Fibroblast of villous mesenchyme (primary cell): ENCODE data around the gene ZNF639. TPM values are rescaled to one million over a fixed set of nuclear protein-coding genes. Genes with fewer than 3 reads are reported as not detected.
A peak's percentile ranks its signal among the peaks of the same experiment; 100 is the strongest.

Experiments
- DNase-seq: peaks from one replicate; pipeline ENCODE4 v3.0.0-alpha.2; 2010; ENCODE audit warnings: low read depth
- H3K4me3 ChIP-seq: 2 replicates; pipeline ENCODE4 v1.5.1; 2011; ENCODE audit warnings: low read depth, mild to moderate bottlenecking, low read length
- CTCF ChIP-seq: IDR thresholded peaks from 2 replicates; pipeline ENCODE4 v1.5.1; 2012; ENCODE audit warnings: low read depth, mild to moderate bottlenecking, low read length; ENCODE audit not compliant: insufficient read depth
- total RNA-seq: library from RNA; depleted of rRNA; stranded (reverse); fragments of >200 nt; gene quantifications from 2 replicates; pipeline ENCODE4 v1.2.3, GENCODE V29; 2012

ZNF639 gene
- total RNA-seq, 1 donor = 60.9 TPM

- H3K4me3 ChIP-seq = no peak overlapping the region
- no peak for DNase-seq
- TF ChIP-seq CTCF = no peak
These were observed 43.0 kb upstream of the ZNF639 start for GRCh38 chr3:179279837-179280236.

GRCh38 chr3:179281825-179282224 is 41.0 kb upstream of the ZNF639 start:
- no peak for DNase-seq
- no peak overlapping the region for H3K4me3 ChIP-seq
- TF ChIP-seq CTCF = no peak

- peak; percentile 88 for DNase-seq
- no peak overlapping the region for H3K4me3 ChIP-seq
- no peak for TF ChIP-seq CTCF
These were observed 36.5 kb upstream of the ZNF639 start for GRCh38 chr3:179286331-179286730.

GRCh38 chr3:179288845-179289244 is 34.0 kb upstream of the ZNF639 start:
- peak; percentile 69 for DNase-seq
- TF ChIP-seq CTCF = no peak
- H3K4me3 ChIP-seq = no peak overlapping the region

- no peak overlapping the region for H3K4me3 ChIP-seq
- no peak for DNase-seq
- no peak for TF ChIP-seq CTCF
These were observed 33.5 kb upstream of the ZNF639 start for GRCh38 chr3:179289295-179289694.

- DNase-seq = peak; percentile 61
- TF ChIP-seq CTCF = no peak
These were observed 30.4 kb upstream of the ZNF639 start for GRCh38 chr3:179292450-179292849.

GRCh38 chr3:179297971-179298725 is 24.7 kb upstream of the ZNF639 start:
- H3K4me3 ChIP-seq = no peak overlapping the region
- TF ChIP-seq CTCF = no peak
- DNase-seq = peak; percentile 37

More at GRCh38 chr3:179292450-179292849, 30.4 kb upstream of the ZNF639 start:
- no peak overlapping the region for H3K4me3 ChIP-seq
